Activated CD4-positive, CD25-positive, alpha-beta regulatory T cell treated with anti-CD3 and anti-CD28 coated beads, Interleukin-2, amount 50 U/mL, for 24 hours (primary cell): ENCODE measurements around the gene KRTAP4-3.
"Not testable (repeated sequence)": the region's sequence is repeated elsewhere in the genome, so short reads cannot be mapped to it uniquely, and the experiment has no call there.

Experiments used
- ATAC-seq, 2 donors: fragments of 150-1000 bp; cut with Tn5 transposase; one replicate each; pipeline ENCODE4 v1.10.0; 2021; ENCODE audit warnings: mild to moderate bottlenecking in 1 of 2, moderate library complexity in 1 of 2

The KRTAP4-3 gene

DNA sequence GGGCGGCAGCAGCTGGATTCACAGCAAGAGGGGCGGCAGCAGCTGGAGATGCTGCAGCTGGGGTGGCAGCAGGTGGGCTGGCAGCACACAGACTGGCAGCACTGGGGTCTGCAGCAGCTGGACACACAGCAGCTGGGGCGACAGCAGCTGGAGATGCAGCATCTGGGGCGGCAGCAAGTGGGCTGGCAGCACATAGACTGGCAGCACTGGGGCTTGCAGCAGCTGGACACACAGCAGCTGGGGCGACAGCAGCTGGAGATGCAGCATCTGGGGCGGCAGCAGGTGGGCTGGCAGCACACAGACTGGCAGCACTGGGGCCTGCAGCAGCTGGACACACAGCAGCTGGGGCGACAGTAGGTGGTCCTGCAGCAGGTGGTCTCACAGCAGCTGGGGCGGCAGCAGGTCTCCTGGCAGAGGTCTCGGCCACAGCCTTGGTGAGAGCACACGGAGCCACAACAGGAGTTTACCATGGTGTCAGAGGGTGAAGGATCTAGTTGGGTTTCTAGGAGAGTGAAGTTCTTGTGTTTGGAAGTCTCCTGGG is 50.1 kb downstream of the KRTAP4-3 start, which contains the start of gene KRTAP4-11:
TSS of gene KRTAP4-11 (minus strand) at position 528 of the 541 bp plus-strand sequence. CDS start at position 470, 58 bp downstream.
- ATAC-seq: not testable (repeated sequence)
